Activated CD4-positive, alpha-beta T cell treated with anti-CD3 and anti-CD28 coated beads for 36 hours (primary cell): ENCODE results near the gene XPR1. TPM values are rescaled to one million over a fixed set of nuclear protein-coding genes. Genes with fewer than 3 reads are reported as not detected.

Experiments
- ATAC-seq: fragments of 200-7000 bp; cut with Tn5 transposase; one replicate; pipeline ENCODE4 v1.10.0; 2021; ENCODE audit warnings: mild to moderate bottlenecking, moderate library complexity
- CTCF ChIA-PET: fragments of 350-600 bp; sonication (Branson Sonifier 250); formaldehyde crosslinking; loops from one replicate; lab custom pipeline; 2021; ENCODE audit warnings: antibody characterized with exemption; lab: Charles Lee
- POLR2A ChIA-PET: fragments of 350-600 bp; sonication (Branson Sonifier 250); formaldehyde crosslinking; loops from one replicate; lab custom pipeline; 2021; ENCODE audit warnings: antibody characterized with exemption, inconsistent platforms; lab: Charles Lee
- DNase-seq: peaks from one replicate; pipeline ENCODE4 v3.0.0-alpha.2; 2020
- H3K27ac Mint-ChIP-seq: one replicate; pipeline ENCODE4 v1.8.0; 2021; ENCODE audit warnings: mixed read lengths
- H3K27me3 Mint-ChIP-seq: one replicate; pipeline ENCODE4 v1.8.0; 2021; ENCODE audit warnings: mixed read lengths
- H3K36me3 Mint-ChIP-seq: one replicate; pipeline ENCODE4 v1.8.0; 2021; ENCODE audit warnings: low read depth, mixed read lengths
- H3K4me1 Mint-ChIP-seq: one replicate; pipeline ENCODE4 v1.8.0; 2021; ENCODE audit warnings: mixed read lengths
- H3K4me3 Mint-ChIP-seq: one replicate; pipeline ENCODE4 v1.8.0; 2021; ENCODE audit warnings: mild to moderate bottlenecking, moderate library complexity, mixed read lengths
- H3K9me3 Mint-ChIP-seq: one replicate; pipeline ENCODE4 v1.8.0; 2021; ENCODE audit warnings: low read depth, mixed read lengths
- intact Hi-C, 2 experiments: fragments of 100-400 bp; cut with DNase I in 1 of 2; cut with micrococcal nuclease in 1 of 2; formaldehyde crosslinking; loops; one replicate each; pipeline versions ENCODE4 v1.14.2 to v1.15.1; 2022 to 2024; cut with DNase I, micrococcal nuclease
- total RNA-seq, 2 experiments: library from RNA; stranded (reverse); gene quantifications; one replicate each; pipeline ENCODE4 v1.2.3, GENCODE V29; 2021

Gene XPR1
- total RNA-seq, 2 experiments from 2014 or later = 18.4 to 25.2 TPM

GRCh38 chr1:180839547-180839946 is 207.7 kb downstream of the XPR1 start:
- Mint-ChIP-seq H3K36me3 (peaks cover 27% of the 10 kb centered on the region), H3K4me1 (peaks cover 11% of the 10 kb centered on the region), H3K27me3 (no peaks in the 10 kb centered on the region), H3K27ac (no peak overlapping the region), H3K4me3 (no peak overlapping the region), H3K9me3 (peaks cover 4% of the 10 kb centered on the region)
- CTCF ChIA-PET = interaction anchor here (0.6 kb wide), 1 partner anchor 90 kb away, joined by 3 read pairs; no protein-coding TSS in a partner anchor
- intact Hi-C loops = no loop called here
- DNase-seq = no peak
- ATAC-seq = no peak
- POLR2A ChIA-PET = no interaction called here

GRCh38 chr1:180841415-180841814 is 209.6 kb downstream of the XPR1 start:
- Mint-ChIP-seq H3K27ac (no peak overlapping the region), H3K27me3 (no peaks in the 10 kb centered on the region), H3K9me3 (no peaks in the 10 kb centered on the region), H3K4me3 (no peak overlapping the region), H3K36me3 (peaks cover 20% of the 10 kb centered on the region), H3K4me1 (peaks cover 7% of the 10 kb centered on the region)
- DNase-seq (no peak), ATAC-seq (no peak)
- ChIA-PET POLR2A (no interaction called here), CTCF (interaction anchor here (1.6 kb wide), 1 partner anchor 20 kb away, joined by 5 read pairs; no protein-coding TSS in a partner anchor)
- intact Hi-C loops = no loop called here

GRCh38 chr1:180842052-180842451 is 210.2 kb downstream of the XPR1 start:
- Mint-ChIP-seq H3K4me1 (peaks cover 2% of the 10 kb centered on the region), H3K27ac (no peak overlapping the region), H3K36me3 (peaks cover 17% of the 10 kb centered on the region), H3K27me3 (no peaks in the 10 kb centered on the region), H3K9me3 (no peaks in the 10 kb centered on the region), H3K4me3 (no peak overlapping the region)
- POLR2A ChIA-PET = no interaction called here
- intact Hi-C loops = no loop called here
- ATAC-seq (no peak), DNase-seq (no peak)
- CTCF ChIA-PET = interaction anchor here (1.3 to 1.7 kb wide), 4 partner anchors 12 to 327 kb away, joined by 3 to 5 read pairs (median 4); no protein-coding TSS in a partner anchor

DNA sequence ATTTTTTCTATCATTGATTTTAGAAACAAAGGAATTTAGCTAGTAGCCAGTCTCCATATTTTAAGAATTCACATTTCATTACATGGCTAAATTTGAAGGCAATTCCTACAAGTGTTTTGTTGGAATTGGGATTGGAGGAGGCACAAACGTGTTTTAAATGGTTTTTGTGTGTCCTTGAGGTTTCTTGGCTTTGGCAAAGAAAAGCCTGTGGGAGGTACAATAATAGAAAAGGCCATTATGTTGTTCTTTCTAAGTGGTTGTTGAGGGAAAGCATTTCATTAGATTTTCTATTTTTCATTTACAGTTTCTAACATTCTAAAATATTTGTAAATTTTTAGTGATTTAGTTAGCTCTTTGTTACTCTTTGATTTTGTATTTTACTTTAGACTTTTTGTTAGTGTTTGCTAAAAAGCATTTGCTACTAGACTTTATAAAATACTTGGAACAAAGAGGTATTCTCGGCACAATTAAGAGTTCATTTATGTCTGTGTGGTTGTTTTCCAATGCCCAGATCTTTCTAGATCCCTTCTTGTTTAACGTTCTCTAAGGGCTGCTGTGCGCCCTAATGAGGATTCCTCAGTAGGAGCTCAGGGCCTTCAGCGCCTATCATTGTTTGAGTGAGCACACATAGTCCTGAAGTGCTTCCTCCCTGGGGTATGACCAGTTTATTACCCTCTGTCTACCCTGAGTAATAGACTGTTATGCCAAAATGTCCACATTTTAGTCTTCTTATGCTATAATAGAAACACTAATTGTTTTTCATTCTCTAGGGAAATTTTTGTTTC is 210.9 kb downstream of the XPR1 start:
- CTCF ChIA-PET = interaction anchor here (0.6 to 1.7 kb wide), 5 partner anchors 11 to 327 kb away, joined by 3 to 5 read pairs (median 4); no protein-coding TSS in a partner anchor

DNA sequence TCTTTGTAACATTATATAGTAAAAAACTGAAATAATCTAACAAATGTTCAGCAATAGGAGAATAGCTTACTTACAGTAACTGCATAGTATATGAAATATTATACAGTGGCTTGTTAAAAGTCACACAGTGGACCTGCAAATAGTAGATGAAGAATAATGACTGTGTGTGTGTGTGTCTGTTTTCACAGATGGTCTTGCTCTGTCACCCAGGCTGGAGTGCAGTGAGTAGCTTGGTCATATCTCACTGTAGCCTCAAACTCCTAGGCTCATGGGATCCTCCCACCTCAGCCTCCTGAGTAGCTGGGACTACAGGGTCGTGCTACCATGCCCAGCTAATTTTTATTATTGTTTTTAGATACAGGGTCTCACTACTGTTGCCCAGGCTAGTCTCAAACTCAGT is 213.5 kb downstream of the XPR1 start:
- no peaks in the 10 kb centered on the region for H3K4me1 Mint-ChIP-seq
- CTCF ChIA-PET = no interaction called here

More for the DNA sequence above, 210.9 kb downstream of the XPR1 start:
- Mint-ChIP-seq H3K27ac (no peak overlapping the region), H3K36me3 (peaks cover 16% of the 10 kb centered on the region), H3K27me3 (no peaks in the 10 kb centered on the region), H3K4me1 (no peaks in the 10 kb centered on the region), H3K9me3 (no peaks in the 10 kb centered on the region), H3K4me3 (no peak overlapping the region)
- DNase-seq (no peak), ATAC-seq (no peak)
- POLR2A ChIA-PET = interaction anchor here (0.7 kb wide), 1 partner anchor 329 kb away, joined by 7 read pairs; no protein-coding TSS in a partner anchor
- intact Hi-C loops = no loop called here

DNA sequence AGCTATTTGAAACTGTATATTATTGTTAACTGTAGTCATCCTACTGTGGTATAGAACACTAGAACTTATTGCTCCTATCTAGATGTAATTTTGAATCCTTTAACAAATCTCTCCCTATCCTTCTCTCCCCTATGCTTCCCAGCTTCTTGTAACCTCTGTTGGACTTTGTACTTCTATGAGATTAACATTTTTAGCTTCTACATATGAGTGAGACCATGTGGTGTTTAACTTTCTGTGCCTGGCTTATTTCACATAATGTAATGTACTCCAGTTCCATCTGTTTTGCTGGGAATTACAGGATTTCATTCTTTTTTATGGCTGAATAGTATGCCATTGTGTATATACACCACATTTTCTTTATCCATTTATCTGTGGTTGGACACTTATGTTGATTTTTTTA is 216.4 kb downstream of the XPR1 start:
- Mint-ChIP-seq H3K27ac (no peak overlapping the region), H3K36me3 (peaks cover 21% of the 10 kb centered on the region), H3K4me1 (peaks cover 15% of the 10 kb centered on the region), H3K9me3 (peaks cover 5% of the 10 kb centered on the region), H3K4me3 (no peak overlapping the region), H3K27me3 (no peaks in the 10 kb centered on the region)
- intact Hi-C loops = no loop called here
- ChIA-PET CTCF (interaction anchor here (1.2 kb wide), 1 partner anchor 13 kb away, joined by 3 read pairs; no protein-coding TSS in a partner anchor), POLR2A (interaction anchor here (0.5 kb wide), 1 partner anchor 317 kb away, joined by 4 read pairs; no protein-coding TSS in a partner anchor)
- no peak for DNase-seq
- no peak for ATAC-seq

More for the DNA sequence above, 213.5 kb downstream of the XPR1 start:
- no peak for ATAC-seq
- H3K27me3 Mint-ChIP-seq = no peaks in the 10 kb centered on the region
- H3K27ac Mint-ChIP-seq = no peak overlapping the region
- DNase-seq = no peak
- peaks cover 11% of the 10 kb centered on the region for H3K36me3 Mint-ChIP-seq
- intact Hi-C loops = no loop called here
- no peak overlapping the region for H3K4me3 Mint-ChIP-seq
- no peaks in the 10 kb centered on the region for H3K9me3 Mint-ChIP-seq
- POLR2A ChIA-PET = no interaction called here

GRCh38 chr1:180849031-180849775 is 217.4 kb downstream of the XPR1 start:
- no peak overlapping the region for H3K4me3 Mint-ChIP-seq
- H3K4me1 Mint-ChIP-seq = peaks cover 20% of the 10 kb centered on the region
- H3K36me3 Mint-ChIP-seq = peaks cover 21% of the 10 kb centered on the region
- peaks cover 5% of the 10 kb centered on the region for H3K9me3 Mint-ChIP-seq
- POLR2A ChIA-PET = no interaction called here
- H3K27me3 Mint-ChIP-seq = no peaks in the 10 kb centered on the region
- intact Hi-C loops = no loop called here
- DNase-seq (no peak), ATAC-seq (no peak)
- CTCF ChIA-PET = interaction anchor here (1.2 kb wide), 1 partner anchor 12 kb away, joined by 3 read pairs; no protein-coding TSS in a partner anchor
- no peak overlapping the region for H3K27ac Mint-ChIP-seq

DNA sequence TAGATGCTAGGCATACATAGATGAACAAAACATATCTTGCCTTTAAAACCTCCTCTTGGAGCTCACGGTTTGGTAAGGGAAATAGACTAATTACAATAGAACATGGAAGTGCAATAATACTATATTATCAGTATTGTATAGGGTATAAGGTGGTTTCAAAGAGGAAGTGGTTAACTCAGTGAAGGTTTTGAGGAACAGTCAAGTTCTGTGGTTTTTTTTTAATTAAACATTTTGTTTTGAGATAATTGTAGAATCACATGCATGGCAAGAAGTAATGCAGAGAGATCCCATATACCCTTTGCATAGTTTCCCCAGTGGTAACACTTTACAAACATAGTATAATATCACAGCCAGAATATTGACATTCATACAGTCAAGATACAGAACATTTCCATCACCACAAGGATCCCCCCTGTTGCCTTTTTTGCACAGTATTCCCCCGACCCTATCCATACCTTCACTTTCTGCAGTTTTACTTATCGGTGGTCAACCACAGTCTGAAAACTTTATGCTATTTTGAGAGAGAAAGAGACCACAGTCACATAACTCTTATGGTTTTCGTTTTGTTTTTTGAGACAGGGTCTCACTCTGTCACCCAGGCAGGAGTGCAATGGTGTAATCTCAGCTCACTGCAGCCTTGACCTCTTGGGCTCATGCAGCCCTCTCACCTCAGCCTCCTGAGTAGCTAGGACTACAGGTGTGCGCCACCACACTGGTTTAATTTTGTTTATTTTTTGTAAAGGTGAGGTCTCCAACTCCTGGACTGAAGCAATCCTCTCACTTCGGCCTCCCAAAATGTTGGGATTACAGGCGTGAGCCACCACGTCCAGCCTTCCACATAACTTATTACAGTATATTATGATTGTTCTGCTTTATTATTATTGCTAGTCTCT is 220.4 kb downstream of the XPR1 start:
- peaks cover 17% of the 10 kb centered on the region for H3K36me3 Mint-ChIP-seq
- H3K27ac Mint-ChIP-seq = no peak overlapping the region
- H3K27me3 Mint-ChIP-seq = no peaks in the 10 kb centered on the region
- POLR2A ChIA-PET = no interaction called here
- peaks cover 5% of the 10 kb centered on the region for H3K9me3 Mint-ChIP-seq
- no peak for ATAC-seq
- intact Hi-C loops = no loop called here
- DNase-seq = no peak
- CTCF ChIA-PET = interaction anchor here (2.4 kb wide), 1 partner anchor 11 kb away, joined by 19 read pairs; no protein-coding TSS in a partner anchor
- no peak overlapping the region for H3K4me3 Mint-ChIP-seq
- peaks cover 20% of the 10 kb centered on the region for H3K4me1 Mint-ChIP-seq

GRCh38 chr1:180854001-180854400 is 222.2 kb downstream of the XPR1 start:
- ChIA-PET POLR2A (no interaction called here), CTCF (interaction anchor here (1.1 to 2.4 kb wide), 5 partner anchors 9 to 339 kb away, joined by 3 to 19 read pairs (median 5); no protein-coding TSS in a partner anchor)
- Mint-ChIP-seq H3K4me3 (no peak overlapping the region), H3K27me3 (no peaks in the 10 kb centered on the region), H3K27ac (no peak overlapping the region), H3K9me3 (peaks cover 5% of the 10 kb centered on the region), H3K36me3 (peaks cover 17% of the 10 kb centered on the region), H3K4me1 (peaks cover 20% of the 10 kb centered on the region)
- no peak for ATAC-seq
- no peak for DNase-seq
- intact Hi-C loops = no loop called here

DNA sequence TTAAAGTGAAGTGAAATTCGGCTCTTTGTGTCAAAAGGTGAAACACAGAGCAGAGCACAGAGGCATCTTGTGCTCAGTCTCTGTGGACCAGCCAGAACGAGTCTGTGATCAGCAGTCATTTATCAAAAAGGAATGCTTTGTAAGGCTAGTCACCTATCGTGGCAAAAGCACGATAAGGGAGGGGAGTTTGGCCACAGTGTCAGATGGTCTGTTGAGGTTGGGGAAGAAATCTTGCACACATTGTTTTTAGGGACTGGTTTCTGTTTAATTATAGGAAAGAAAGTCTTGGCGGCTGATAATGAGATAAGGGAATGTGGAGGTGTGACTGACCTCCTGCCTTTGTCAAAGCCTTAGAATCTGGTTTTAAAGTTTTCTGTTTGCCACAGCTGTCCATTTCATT is 222.6 kb downstream of the XPR1 start:
- POLR2A ChIA-PET = no interaction called here
- no peak overlapping the region for H3K4me3 Mint-ChIP-seq
- peaks cover 15% of the 10 kb centered on the region for H3K36me3 Mint-ChIP-seq
- no peaks in the 10 kb centered on the region for H3K27me3 Mint-ChIP-seq
- no peak overlapping the region for H3K27ac Mint-ChIP-seq
- ATAC-seq = no peak
- DNase-seq = no peak
- CTCF ChIA-PET = interaction anchor here (1.1 to 2.4 kb wide), 5 partner anchors 9 to 339 kb away, joined by 3 to 19 read pairs (median 5); no protein-coding TSS in a partner anchor
- intact Hi-C loops = no loop called here
- peaks cover 20% of the 10 kb centered on the region for H3K4me1 Mint-ChIP-seq
- peaks cover 5% of the 10 kb centered on the region for H3K9me3 Mint-ChIP-seq
